ENCODE results near the gene TACR1.
A peak's percentile ranks its signal among the peaks of the same experiment; 100 is the strongest.

Gene TACR1

GRCh38 chr2:75041731-75042600 is 157.4 kb downstream of the TACR1 start:
- DNase-seq: no peak

DNA sequence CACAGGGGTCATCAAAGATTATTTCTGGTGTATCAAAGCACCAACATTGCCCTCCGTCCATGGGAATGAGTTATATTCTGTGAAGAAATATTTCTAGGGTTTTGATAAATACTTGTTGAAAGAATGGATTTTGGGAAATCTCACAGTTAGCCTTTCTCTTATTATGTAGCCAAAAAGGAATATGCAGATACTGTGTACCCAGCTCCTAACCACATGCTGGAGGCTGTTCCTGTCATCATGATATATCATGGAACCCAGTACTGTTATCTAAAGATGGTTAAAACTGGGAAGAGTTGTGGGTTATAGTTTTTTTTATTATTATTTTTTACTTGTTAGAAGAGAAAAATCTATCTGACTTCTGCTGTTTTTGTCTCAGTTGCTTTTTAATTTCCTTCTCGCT is 158.1 kb downstream of the TACR1 start:
- DNase-seq: no peak

GRCh38 chr2:75035444-75036353 is 163.6 kb downstream of the TACR1 start:
- DNase-seq: peak; percentile 32

GRCh38 chr2:75033516-75033915 is 165.8 kb downstream of the TACR1 start:
- DNase-seq: no peak

DNA sequence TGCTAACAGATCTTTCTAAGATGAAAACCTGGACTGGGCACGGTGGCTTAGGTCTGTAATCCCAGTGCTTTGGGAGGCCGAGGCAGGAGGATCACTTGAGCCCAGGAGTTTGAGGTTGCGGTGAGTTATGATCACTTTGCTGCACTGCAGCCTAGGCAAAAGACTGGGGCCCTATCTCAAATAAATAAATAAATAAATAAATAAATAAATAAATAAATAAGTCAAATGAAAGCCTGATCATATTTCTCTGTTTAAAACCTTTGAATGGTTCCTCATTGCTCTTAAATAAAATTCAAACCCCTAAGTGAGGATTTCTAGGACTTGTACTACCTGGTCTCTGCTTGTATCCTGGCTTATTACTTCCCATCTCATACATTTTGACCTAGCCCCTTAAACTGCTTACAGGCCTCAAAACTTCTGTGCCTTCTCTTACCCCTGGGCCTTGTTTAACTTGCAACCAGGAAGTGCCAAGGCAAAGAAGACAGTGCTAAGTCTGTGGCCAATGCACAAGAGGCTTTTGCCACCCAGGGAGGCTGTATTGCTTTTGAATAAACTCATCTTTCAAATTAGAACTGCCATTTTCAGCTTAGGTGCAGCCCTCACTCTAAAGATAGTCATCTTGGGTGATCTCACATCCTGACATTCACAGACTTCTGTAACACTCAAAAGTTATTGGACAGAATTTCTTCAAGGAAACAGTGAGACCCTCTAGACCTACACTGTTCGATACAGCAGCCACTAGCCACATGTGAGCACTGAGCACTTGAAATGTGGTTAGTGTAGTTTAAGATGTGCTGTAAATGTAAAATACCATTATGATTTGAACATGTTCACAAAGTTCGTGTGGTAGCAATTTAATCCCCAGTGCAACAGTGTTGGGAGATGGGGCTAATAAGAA is 167.2 kb downstream of the TACR1 start:
- DNase-seq: no peak

DNA sequence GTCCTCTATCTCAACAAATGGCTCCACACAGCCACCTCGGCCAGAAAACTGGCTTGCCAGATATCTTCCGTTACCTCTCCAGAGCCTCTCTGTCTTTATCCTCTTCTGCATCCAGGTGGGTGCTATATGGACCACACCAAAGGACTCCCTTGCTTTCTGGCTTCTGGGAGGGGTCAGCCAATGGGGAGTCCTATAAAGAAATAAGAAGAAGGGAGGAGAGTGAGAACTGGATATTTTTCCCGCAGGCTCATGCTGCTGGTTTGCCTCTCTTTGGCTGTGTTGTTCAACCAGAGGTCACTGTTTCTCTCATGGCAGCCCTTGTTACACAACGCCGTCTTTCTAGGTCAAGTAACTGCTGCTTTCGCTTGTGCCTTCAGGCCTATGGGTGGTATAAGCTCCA is 168.1 kb downstream of the TACR1 start:
- DNase-seq: no peak

DNA sequence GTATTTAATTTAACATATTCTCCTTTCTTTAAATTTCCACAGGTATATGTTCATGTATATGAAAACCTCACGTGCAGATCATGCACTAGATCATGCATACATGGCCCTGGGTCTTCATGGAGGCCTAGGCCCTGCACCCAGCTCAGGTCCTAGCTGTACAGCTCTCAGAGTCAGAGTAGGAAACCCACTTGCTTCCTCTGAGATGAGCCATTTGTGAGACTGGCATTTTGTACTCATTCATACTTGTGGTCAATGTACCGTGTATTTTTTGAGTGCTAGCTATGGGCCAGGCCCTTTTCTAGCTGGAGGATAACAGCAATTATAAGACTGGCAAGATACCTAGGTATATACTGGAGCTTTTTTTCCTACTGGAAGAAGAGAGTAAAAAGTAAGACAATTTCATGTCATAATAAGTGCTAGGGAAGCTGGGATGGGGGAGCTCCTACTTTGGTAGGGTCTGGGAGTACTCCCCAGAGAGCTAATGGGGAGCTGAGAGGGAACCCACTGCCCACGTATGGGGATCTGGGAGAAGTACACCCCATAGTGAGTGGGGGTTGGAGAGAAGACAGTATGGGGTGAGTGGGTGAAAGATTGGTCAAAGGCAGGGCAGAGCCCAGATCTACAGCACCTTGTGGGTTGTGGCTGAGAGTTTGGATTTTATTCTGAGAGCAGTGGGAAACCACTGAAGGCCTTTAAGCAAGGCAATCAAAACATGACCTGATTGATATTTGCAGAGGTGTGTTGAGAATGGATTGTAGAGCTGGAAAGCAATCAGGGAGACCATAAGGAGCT is 168.9 kb downstream of the TACR1 start:
- no peak for DNase-seq

GRCh38 chr2:75027886-75028285 is 171.4 kb downstream of the TACR1 start:
- DNase-seq: no peak

DNA sequence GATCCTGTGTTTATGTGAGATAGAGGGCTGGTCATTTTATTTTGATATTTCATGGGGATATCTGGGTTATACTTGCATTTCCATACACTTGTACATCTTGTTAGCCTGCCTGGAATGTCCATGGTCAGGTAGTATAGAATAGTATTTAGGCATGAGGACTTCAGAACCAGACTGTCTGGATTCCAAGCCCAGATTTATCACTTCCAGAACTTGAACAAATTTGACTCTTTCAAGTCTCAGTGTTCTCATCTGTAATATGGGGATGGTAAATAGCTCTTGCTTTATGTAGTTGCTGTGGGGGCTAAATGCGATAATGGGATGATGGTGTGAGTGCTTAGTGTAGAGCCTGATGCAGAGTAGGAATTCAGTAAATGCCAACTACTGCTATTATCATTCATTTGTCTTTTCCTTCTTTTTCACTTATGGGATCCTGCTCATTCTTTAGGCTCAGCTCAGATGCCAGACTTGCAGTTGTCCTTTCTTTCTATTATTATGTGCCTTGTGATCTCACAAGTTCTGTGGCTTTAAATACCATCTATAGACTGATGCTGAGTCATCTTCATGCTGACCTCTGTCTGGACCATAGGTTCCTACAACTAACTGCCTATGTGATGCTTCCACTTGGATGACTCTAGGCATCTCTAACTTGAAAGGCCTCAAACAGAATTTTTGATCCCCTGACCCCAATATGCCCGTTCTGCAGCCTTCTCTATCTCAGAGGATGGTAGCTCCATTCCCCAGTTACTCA is 173.5 kb downstream of the TACR1 start:
- peak; percentile 4 for DNase-seq

- no peak for DNase-seq
Observed at GRCh38 chr2:75025216-75025615, 174.1 kb downstream of the TACR1 start.

DNA sequence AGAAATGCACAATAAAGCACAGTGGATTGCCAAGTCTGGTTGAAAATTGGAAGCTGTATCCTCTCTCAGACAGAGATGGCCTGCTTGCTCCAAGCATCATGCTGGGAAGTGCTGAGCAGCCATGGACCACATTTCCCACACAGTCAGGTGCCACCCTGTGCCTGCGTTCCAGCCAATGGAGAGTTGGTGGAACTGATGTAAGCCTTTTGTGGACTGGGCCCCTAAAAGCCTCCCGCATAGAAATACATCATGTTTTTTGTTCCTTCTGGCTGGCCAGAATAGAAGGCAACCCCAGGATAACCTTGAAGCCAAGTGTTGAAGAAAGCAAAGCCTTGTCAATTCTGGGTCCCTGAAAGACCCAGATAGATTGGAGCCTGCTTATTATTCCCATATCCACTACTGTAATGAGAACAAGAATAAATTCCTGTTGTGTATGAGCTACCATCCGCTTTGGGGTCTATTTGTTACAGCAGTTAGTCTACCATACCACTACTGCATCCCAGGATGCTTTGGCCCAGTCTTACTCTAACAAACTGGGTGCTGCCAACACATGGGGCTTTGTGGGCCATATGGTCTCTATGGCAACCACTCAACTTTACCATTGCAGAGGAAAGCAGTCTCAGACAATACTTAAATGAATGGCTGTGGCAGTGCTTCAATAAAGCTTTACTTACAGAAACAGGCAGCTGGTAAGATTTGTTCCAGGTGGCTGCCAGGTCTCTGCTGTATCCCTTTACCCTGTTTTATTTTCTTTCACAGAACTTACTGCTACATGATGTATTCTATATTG is 175.5 kb downstream of the TACR1 start:
- DNase-seq: no peak

DNA sequence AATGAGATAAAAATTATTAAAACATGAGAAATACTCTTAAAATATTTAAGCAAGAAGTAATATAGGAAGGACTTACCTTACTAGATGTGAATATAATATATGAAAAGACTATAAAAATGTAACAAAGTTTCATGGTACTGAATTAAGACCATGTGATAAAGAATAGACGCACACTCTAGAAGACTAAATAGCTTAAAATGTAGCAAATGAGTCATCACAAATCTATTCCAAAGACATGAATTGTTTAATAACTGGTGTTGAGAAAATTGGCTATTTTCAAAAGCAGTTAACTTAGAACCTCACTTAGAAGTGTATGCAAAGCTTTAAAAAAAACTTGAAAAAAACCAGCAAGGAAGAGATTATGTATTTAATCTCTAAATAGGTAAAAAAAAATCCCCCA is 176.8 kb downstream of the TACR1 start:
- DNase-seq: no peak

GRCh38 chr2:75021672-75022071 is 177.6 kb downstream of the TACR1 start:
- DNase-seq: no peak

DNA sequence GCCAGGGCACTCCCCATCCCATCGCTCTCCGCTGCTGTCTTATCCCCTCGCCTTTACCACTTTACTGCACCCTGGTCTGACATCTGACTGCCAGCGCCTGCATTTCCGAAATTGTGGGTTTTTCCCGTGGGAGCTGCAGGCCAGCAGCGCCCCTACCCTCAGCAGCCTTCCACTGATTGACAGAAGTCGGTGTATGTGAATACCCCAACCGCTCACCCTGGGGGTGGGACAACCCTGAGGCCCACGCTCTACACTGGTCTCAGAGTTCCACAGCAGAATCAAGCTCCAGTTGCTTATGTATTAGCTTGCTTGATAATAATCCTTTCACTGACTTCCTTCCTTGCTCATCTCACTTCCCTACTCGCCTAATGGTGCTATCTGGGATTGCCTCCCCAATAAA is 178.8 kb downstream of the TACR1 start:
- no peak for DNase-seq

DNA sequence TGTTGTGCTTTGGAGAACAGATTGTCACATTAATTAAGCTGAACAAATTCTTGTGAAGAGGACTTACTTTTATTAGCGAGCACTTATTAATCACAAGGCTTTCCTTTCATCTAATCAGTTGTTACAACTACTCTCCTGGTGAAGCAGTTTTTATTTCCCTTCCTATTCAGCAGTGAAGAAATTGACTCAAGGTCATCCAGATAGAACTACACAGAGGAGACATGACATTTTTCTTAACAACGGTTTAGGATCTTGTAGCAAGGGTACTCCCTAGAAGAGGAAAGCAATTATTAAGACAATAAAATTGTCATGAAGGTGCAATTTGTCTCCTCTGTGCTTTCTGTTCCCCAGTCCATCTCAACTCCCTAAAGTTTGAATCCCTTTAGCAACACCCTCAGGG is 179.5 kb downstream of the TACR1 start:
- no peak for DNase-seq

DNA sequence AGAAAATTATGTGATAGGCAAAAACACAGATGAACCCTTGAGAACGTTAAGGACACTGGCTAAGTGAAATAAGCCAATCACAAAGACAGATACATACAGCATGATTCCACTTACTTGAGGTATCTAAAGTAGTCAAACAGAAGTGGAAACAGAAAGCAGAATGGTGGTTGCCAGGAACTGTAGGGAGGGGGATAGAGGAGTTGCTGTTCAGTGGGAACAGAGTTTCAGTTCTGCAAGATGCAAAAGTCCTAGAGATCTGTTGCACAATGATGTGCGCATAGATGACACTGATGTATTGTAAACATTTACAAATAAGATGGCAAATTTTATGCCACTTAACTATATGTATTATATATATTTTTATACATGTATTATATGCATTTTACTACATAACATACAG is 181.2 kb downstream of the TACR1 start:
- DNase-seq: peak; percentile 0

DNA sequence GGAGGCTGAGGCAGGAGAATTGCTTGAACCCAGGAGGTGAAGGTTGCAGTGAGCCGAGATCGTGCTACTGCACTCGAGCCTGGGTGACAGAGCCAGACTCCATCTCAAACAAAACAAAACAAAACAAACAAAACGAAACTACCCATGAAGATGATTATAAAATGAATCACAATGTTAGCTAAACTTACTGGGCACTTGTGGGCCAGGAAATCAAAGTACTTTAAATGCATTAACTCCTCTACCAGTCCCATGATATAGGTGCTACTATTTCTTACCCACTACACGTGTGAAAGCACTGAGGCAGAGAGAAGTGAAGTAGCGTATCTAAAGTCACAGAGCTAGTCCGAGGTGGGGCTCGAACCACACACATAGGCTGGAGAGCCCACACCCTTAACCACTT is 187.2 kb downstream of the TACR1 start:
- no peak for DNase-seq

GRCh38 chr2:75010571-75010970 is 188.7 kb downstream of the TACR1 start:
- no peak for DNase-seq

DNA sequence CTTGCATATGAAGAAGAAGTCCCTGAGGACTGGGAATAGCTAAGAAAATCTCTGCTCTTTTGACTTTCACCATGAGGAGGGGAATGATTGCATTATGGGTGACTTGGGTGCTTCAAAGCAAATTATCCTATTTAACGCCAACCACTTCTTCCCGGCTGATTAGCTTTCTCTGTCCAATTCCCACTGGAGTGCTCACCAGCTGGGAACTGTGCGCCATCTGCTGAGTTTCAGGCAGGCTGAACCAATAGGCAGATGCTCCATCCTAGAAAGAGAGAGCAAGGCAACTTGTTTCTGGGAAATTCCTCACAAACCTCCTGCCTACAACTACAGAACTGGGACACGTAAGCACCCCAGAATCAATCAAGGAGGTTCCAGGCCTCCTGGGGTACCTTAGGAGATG is 191.5 kb downstream of the TACR1 start:
- DNase-seq: no peak

DNA sequence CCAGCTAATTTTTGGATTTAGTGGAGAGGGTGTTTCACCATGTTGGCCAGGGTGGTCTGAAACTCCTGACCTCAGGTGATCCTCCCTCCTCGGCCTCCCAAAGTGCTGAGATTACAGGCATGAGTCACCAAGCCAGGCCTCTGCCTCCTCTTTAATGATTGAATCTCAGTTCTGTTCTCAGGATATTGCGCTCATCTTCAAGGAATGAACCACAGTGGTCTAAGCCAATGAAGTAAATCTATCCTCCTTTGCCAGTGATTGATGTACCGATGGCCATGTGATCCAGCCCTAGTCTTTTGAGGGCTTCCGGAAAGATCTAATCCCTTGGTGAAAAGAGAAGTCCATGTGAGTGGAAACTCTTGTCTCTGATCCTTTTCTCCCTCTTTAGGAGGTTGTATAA is 192.3 kb downstream of the TACR1 start:
- DNase-seq: no peak

GRCh38 chr2:75006041-75006440 is 193.3 kb downstream of the TACR1 start:
- no peak for DNase-seq
